DMS114 treated with DMSO at 0.1 percent for 48 hours (cell line): ENCODE data around the gene HS1BP3.

Experiments used
- DNase-seq: peaks from one replicate; lab custom pipeline; 2025; ENCODE audit not compliant: unreplicated experiment; lab: John Stamatoyannopoulos, UW

HS1BP3 gene

DNA sequence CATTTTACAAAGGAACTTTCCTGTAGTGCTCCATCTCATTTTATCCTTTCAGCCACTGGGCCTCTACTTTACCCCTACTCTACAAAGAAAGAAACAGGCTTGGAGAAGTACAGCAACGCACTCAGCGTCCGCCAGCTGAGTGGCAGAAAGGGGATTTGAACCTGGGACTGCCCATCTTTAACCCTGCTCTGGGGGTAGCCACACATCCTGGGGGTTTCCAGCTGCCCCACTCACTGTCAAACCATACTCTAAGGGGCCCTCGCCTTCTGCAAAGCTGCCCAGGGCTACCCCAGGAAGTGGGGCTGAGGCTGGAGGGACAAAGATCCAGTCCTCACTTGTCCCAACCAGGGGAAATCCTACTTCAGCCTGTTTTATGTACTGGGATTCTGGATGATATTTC is 17.9 kb downstream of the HS1BP3 start:
- no peak for DNase-seq

GRCh38 chr2:20632446-20632990 is 18.4 kb downstream of the HS1BP3 start:
- no peak for DNase-seq

DNA sequence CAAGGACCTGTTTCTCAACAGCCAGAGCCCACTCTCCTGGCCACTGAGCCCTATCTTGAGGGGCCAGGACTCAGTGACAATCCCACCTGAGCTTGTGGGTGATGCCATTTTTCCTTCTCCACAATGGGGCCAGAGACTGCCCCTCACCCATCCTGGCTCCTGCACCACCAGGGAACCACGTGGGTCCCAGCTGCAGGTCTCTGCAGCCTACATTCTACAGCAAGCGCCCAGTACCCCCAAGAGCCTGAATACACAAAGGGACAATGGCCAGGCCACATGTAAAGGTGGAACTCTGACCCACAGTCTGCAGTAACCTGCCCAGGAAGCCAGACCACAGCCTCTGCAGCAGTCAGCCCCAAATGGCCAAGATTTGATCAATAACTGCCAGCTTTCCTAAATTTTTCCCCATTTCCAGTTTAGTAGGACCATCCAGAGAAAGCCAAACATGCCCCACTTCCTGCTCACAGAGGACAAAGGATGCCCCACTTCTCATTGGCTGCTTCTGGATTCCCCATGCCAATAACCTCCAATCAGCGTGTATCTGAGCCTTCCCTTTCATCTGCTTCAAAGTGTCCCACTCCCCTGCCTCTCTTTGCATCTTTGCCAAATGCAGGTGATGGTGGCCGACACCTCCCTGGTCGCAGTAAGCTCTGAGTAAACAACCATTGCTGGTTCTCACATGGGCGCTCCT is 19.1 kb downstream of the HS1BP3 start:
- DNase-seq = no peak

- DNase-seq = no peak
Measured at GRCh38 chr2:20630967-20631366, 19.9 kb downstream of the HS1BP3 start.

- DNase-seq = no peak
Measured at GRCh38 chr2:20629581-20630171, 21.2 kb downstream of the HS1BP3 start.

- no peak for DNase-seq
Measured at GRCh38 chr2:20629181-20629580, 21.7 kb downstream of the HS1BP3 start.

DNA sequence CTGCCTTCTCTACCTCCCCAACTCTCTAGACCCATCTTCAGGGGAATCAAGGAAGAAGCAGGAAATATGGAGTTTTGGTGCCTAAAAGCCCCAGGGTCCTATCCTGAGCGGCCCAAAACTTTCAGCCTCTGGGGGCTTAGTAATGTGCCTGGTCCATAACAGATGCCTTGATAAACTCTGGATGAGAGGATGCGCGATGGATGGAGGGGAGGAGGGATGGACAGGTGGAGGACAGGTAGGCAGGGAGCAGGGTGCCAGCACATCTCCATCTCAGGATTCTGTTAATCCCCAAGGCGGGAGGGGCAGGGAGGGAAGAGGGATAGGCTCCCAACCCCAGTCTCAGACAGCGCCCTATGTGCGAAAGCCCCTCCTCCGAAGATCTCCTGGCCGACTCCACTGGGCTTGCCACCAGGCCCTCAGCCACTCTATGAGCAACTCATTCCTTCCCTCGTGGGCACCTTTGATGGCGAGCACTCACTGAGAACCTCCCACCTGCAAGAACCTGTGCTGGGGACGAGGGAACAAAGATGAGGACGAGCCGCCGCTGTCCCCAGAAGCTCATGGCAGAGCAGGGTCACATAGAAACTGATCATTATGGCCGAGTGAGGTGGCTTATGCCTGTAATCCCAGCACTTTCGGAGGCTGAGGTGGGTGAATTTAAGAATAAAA is 23.1 kb downstream of the HS1BP3 start:
- DNase-seq = no peak

- no peak for DNase-seq
Measured at GRCh38 chr2:20626698-20627513, 24.0 kb downstream of the HS1BP3 start.

DNA sequence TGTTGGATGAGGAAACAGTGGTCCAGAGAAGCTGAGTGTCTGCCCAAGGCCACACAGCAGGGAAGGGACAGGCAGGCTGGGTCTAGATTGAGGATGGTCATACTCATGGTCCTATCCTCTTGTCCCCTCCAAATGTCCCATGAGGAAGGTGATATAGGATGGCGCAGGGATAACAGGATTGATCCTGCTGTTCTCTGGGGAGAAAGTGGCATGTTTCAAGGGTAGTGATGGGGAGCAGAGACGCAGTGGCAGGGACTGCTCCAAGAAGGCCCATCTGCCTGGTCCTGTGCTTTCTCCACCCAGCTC is 24.6 kb downstream of the HS1BP3 start:
- no peak for DNase-seq

- no peak for DNase-seq
Measured at GRCh38 chr2:20625491-20626391, 25.2 kb downstream of the HS1BP3 start.

DNA sequence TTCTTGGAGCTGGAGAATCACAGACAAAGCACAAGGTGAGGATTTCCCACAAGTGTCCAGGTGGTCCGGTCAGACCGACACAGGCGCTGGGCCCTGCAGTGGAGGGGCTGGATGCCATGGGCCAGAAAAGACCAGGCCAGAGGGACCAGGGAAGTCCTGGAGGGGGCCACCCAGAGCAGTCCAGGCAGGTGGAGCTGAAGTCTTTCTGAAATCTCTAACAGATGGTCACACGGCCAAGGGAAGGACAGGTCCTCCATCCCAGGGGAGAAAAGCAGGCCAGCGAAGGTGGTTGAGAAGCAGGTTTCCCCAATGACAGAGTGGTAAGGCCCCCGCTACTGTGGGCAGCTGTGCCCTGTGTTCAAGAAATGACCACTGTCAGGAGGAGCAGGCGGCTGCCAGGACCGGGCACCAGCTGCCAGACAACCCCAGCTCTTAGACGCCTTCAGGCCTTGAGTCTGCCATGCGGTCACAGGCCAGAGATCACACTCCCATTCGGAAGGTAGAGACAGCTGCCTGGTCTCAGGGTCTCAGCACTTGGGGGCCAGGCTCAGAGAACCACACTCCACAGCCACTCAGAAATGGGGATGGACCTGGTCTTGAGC is 25.9 kb downstream of the HS1BP3 start:
- DNase-seq = no peak

GRCh38 chr2:20624156-20624883 is 26.6 kb downstream of the HS1BP3 start:
- no peak for DNase-seq

DNA sequence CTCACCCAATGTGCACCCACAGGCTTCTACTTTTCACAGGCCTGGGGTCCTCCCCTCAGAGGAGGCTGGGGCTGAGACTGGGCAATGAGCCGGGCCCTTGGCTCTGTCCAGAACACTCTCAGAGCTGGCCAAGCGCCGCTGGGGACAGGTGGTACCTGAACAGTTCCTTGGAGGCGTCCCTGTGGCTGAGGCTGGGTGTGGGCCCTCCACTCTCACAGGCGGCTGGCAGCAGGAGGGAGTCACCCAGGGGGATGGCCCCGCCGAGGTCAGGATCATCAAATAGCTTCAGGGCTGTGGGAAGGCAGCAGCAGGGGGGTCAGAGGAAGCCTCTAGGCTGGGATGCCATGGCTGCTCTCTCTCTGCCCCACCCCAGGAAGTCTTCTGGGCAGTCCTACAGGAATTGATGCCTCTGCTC is 27.1 kb downstream of the HS1BP3 start:
- DNase-seq = no peak

DNA sequence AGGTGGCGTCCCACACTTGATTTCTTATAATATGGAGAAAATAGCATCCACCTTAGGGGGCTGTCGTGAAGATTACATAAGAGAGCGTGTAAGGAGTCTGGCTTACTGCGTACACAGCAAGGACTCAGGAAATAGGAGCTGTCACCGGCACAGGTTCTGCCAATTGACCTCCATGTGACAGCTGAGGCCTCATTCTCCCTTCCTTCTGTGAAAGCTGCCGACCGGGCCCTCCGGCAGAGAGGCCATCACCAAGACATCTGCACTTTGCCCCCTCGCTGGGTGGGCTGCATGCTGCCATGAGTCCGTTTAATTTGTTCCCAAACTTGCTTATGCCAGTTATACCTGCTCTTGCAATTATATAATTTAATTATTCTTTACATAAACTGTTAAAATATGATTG is 27.7 kb downstream of the HS1BP3 start:
- no peak for DNase-seq

DNA sequence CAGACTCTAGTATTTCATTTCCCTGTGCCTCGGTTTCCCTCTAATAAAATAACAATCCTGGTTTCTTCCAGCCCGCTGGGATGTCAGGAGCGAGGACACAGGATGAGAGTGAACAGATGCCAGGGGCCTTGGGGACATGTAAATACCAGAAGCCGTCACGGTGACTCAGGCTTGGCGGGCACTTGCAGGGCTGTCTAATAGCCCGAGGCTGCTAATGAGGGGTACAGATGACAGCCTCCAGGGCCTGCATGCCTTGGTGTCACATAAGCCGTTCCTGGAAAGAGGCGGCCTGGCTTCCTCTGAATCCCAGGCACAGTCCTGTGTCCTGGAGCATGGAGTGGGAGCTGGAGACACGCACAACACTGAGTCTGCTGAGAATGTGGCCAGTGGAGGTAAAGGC is 28.2 kb downstream of the HS1BP3 start:
- no peak for DNase-seq

GRCh38 chr2:20622296-20622686 is 28.6 kb downstream of the HS1BP3 start:
- DNase-seq = no peak

DNA sequence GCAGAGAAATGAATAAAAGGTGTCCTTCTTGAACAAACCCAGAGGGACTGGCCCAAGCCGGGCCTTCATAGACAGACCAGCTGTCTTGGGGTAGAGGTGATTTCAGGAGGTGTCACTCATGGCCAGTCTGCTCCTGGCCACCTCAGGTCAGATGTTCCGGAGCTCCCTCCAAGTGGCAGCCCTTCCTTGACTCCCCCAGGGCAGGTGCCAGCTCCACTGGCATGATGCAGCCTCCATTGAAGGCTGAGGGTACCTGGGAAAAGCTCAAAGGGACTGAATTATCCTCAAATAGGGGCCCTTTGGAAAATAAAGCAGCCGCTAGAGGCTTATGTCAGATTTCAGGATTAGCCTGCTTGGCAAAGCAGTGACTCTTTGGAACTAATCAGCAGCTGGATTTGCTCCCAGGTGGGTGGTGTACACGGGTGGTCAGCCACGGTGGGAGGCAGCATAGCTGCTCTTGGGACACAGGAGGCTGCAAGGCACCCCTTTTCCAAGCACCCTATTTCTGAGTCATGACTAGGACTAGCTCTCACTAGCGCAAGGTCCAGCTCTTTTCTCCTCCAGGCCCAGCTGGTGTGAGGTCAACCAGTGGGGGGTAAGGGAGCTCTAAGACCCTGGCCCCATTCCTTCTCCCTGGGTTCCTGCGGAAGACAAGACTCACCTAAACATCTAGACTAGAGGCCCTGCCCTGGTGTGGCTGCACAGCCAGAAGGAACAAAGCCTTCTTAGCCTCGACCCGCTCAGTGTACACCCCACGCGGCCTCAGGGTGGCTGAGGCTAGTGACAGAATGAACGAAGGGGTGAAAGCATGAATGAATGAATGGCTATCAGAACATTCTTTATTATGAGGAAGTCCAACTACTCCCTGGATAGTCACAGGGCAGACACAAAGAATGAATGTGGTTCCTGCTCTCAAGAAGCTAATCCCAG is 29.3 kb downstream of the HS1BP3 start:
- DNase-seq = no peak

DNA sequence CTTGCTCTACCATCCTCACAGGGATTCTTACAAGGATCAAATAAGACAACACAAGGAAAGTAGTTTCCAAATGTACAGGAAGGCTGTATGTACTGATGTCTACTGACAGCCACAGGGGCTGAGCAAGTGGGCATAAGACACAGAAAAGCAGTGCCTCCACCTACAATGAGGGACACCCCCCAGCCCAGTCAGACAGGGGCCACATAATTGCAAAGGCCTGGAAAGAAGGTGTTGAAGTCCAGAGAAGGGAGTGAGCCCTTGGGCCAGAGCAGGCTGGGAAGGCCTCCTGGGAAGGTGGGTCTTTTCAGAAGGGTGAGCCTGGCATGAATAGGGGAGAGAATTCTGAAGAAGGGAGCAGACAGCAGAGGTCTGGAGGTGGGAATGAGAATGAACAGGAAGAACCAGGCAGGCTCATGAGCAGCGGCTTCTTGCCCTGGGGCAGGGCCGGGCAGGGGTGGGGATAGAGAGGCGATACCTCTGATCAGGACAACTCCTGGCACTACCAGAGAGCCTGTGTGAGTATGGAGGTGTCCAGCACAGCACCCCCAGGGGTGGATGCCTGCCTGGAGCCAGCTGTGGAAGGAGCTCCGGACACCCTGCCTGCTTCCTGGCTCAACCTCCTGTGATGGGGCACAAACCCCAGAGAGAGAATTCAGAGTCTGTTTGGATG is 30.1 kb downstream of the HS1BP3 start:
- no peak for DNase-seq
